Measurements from ENCODE around the gene TMEM98.
"Not testable (repeated sequence)": the region's sequence is repeated elsewhere in the genome, so short reads cannot be mapped to it uniquely, and the experiment has no call there.

Gene TMEM98, protein sequence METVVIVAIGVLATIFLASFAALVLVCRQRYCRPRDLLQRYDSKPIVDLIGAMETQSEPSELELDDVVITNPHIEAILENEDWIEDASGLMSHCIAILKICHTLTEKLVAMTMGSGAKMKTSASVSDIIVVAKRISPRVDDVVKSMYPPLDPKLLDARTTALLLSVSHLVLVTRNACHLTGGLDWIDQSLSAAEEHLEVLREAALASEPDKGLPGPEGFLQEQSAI

DNA sequence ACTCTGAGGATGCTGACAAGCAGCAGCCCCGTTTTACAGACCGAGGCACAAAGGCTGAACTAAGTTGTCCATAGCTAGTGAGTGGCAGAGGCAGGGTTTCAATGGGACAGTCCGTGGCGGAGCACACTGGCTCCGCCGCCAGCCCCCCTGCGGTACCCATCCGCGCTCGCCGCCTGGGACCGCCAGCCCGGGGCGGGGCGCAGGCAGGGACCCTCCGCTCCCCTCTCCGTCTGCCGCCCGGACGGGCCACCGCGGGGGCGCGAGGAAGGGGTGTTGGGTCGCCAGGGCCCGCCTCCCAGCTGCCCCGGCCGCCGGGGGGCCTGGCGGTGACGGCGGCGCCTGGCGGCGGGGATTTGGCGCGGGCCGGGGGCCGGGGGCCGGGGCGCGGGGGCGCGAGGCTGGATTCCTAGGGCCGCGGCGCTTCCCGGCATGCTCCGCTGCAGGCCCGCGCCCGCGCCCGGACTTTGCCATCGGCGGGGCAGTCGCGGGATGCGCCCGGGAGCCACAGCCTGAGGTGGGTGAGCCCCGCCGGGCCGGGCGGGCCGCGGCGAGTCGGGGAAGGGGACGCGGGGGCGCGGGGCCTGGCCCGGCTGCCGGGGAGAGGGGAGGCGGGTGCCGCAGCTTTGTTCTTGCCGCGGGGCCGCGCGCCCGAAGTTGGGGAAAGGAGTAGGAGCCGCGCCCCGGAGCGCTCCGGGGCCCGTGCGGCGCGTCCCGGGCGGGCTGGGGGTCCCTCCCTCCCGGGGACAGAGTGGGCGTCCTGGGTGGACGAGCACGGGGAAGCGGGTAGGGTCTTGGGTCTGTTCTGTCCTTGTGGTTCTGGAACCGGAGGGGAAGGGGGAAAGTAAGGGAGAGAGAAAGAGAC lies at the start of gene TMEM98:
TSS of gene TMEM98 (plus strand) at position 430 of the 862 bp plus-strand sequence. CDS start 3,376 bp downstream, outside the sequence.
- no peak for DNase-seq (ENCODE audit: low read depth in 3 of 3, low spot score in 1 of 3)

DNA sequence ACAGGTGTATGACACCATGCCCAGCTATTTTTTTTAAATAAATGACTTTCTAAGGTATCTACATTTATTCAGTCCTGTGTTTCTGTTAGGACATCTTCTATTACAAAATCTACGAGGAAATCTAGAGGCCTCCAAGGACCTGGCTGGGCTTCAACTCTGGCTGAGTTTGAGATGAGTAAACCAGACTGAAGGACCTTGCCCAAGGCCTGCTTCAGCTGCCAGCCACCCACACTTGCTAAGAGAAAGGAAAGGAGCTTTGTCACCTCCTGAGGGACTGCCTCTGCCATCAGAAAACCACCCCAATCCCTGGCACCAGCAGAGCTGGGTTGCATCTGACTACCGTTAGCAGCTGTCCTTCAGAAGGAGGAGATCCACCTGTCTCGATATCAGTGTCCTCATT lies 49.7 kb upstream of the TMEM98 start:
- DNase-seq (ENCODE audit: low read depth in 3 of 3, low spot score in 1 of 3) = no peak

DNA sequence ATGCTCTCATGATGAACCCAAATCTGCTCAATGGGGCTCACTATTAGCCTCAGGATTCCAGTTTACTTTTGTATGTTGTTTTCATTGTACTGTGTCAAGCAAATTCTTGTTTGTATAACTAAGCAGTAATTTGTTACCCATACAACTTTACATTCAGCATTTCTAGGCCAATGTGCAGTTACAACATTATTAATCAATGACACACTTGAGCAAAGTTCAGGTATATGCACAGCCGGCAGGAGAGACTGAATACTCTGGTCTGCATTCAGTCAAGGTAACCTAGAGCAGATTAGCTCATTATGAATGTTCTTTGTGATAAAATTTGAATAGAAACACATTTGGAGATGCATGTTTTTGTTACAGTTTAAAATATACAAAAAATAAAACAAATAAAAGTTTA lies 48.8 kb upstream of the TMEM98 start:
- no peak for DNase-seq (ENCODE audit: low read depth in 3 of 3, low spot score in 1 of 3)

DNA sequence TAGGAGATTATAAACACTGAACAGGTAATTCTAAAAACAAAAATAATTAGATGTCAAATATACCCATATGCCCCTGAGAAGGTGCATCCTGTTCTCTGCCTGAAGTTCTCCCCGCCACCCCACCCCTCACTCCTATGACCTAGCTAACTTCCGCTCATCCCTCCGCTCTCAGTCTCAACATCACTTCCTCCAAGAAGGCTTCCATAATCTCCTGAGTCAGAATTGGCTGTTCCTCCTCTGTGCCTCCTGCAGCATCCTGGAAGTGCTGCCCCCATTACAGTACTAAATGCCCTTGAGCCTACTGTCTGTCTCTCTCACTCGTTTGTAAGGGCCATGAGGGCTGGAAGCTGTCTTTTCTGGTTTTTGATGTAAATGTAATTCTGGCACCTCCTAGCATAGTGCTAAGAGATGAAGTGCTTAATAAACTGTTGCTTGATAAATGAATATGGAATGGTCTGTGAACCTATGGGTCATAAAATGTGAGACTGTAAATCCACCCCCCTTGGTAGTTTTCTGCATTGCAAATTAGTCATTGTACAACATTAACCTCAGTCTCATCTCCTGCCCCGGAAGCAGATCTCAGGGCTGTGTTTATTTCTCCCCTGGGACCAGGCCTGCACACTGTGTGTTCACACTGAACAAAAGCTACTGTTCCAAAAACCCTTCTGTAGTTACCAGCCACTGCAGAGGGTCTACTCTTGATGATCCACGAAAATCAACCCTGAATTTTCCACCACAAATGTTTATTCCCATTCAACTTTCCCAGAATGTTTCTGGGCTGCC lies 47.1 kb upstream of the TMEM98 start:
- no peak for DNase-seq (ENCODE audit: low read depth in 3 of 3, low spot score in 1 of 3)

DNA sequence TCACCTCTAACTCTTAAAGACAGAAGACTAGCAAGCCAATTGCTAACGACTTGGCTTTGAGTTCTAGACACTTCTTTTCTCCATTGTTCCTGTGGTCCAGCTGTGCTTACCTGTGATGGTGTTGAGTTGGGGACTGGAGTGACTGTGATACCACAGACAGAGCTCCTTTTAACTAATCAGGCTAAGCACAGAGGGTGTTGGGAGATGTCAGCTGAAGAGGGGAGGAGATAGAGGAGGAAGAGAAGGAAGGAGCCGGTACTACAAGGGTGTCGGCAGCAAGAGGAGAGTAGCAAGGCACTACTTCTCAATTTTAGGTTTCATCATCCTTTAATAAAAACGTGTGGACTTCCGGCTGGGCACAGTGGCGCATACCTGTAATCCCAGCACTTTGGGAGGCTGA lies 45.9 kb upstream of the TMEM98 start:
- no peak for DNase-seq (ENCODE audit: low read depth in 3 of 3, low spot score in 1 of 3)

DNA sequence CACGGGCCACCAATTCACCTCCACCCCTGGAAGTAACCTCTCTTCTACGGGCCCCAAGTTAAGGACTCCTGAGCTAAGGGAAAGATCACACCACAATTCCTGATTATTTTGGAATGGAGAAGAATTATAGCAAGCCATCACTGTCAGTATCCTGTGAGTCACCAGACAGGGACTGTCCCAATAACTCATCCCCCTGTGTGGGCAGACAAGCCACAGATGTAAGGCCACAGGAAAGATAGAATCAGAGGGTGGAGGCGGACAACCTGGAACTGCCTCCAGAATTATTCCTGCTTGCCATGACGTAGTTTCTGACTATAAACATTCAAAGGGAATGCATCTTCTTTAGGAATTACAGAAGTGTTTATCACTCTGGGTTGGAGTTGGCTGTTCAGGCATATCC lies 45.2 kb upstream of the TMEM98 start:
- DNase-seq (ENCODE audit: low read depth in 3 of 3, low spot score in 1 of 3) = no peak

DNA sequence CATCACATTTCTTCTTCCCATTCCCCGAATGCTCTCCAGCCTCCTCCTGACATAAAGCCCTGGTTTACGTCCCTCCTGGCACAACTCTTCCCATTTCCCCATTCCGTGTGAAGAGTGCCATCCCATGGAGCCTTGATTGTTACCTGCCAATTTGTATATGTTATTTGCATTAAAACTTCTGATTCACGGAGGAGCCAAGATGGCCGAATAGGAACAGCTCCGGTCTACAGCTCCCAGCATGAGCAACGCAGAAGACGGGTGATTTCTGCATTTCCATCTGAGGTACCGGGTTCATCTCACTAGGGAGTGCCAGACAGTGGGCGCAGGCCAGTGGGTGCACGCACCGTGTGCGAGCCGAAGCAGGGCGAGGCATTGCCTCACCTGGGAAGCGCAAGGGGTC lies 41.0 kb upstream of the TMEM98 start:
- DNase-seq (ENCODE audit: low read depth in 3 of 3, low spot score in 1 of 3) = not testable (repeated sequence)

DNA sequence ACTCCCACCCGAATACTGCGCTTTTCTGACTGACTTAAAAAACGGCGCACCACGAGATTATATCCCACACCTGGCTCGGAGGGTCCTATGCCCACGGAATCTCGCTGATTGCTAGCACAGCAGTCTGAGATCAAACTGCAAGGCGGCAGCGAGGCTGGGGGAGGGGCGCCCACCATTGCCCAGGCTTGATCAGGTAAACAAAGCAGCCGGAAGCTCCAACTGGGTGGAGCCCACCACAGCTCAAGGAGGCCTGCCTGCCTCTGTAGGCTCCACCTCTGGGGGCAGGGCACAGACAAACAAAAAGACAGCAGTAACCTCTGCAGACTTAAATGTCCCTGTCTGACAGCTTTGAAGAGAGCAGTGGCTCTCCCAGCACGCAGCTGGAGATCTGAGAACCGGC lies 40.5 kb upstream of the TMEM98 start:
- DNase-seq (ENCODE audit: low read depth in 3 of 3, low spot score in 1 of 3) = not testable (repeated sequence)

DNA sequence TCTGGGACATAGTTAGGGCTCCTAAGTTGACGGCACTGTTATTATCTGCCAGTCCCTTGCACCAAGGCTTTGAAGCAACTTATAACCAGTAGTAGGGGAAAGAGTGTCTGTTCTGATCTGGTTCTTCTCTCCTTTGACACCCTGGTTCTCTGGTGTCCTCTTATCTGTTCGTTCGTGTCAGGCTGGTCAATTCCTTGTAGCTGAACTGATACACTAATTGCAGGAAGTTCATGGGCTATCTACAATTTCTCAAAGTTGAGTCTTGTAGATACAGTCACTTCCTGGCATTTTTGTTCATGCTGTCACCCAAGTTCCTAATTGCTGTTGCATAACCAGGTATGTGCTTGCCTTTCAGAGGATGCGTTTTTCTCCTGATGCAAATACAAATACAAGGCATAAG lies 33.7 kb upstream of the TMEM98 start:
- DNase-seq (ENCODE audit: low read depth in 3 of 3, low spot score in 1 of 3) = no peak

DNA sequence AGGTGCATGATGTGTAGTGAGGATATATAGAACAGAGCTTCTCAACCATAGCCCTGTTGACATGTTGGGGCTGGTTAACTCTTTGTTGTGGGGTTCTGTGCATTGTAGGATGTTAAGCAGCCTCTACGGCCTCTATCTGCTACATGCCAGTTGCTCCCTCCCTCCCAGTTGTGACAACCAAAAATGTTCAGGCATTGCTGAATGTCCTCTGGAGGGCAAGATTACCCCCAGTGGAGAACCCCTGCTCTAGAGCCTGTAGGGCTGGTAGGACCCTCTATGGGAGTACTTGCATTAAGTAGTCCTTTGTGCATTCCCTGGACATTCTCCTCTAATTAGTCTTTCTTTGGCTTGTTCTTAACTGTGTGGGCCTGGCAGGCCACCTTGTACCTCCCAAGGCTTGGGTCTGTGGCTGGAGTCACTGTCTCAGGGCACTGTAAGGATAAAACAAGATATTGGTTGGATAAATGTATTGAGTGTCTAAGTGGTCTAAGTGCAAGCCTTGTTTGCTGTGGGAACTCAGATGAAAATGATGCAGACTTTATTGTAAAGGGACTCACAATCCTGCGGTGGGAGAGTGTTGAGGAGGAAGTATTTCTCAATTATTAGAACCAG lies 31.2 kb upstream of the TMEM98 start:
- DNase-seq (ENCODE audit: low read depth in 3 of 3, low spot score in 1 of 3) = no peak

DNA sequence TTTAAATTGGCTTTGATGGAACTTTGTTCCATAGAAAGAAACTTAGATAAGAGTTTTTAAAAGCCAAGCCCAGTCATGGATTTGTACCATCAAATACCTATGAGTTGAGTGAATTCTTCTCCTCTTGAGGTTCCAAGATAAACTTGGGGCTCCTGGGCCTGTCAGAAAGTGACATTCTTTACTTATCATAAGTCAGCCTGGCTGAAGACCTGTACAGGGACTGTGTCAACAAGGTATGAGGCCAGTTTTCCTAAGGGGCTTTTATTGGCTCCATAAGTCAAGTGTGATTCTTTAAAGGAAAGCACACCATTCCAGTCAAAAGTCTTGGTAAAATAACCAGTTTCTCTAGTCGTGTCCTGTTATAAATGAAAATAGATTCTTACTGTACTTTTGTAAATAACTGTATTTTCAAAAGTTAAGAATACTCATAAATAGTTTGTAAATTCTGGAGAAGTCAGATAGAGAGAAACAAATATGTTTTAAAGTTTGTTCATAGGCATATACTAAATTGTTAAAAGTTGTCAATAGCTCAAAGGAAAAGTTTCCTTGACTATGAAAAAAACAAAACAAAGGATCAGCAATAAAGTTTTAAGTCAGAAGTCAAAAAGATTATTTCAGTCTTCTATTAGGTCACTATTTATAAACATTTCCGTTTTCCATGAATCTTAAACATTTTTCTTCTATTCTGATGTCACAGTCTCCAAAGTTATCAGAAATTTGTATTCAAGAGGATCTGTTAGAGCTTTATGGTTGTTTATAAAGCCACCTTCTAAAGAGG lies 28.5 kb upstream of the TMEM98 start:
- DNase-seq (ENCODE audit: low read depth in 3 of 3, low spot score in 1 of 3) = no peak

DNA sequence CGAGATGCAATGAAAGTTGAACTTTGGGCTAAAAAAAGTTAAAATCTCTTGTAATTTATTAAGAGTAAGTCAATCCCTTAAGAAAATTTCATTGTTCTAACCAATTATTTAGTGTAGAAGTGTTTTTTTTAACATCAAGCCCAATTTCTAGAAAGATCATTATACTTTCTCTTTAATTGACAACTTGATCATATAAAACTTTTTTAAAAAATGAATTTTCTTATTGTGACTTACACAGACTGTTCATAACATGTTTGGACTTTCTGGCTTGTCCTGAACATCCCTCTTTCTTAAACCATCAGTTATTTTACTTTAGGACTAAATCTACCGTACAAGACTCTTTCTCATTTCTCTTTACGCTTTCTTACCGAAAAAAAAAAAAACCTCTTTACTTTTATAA lies 26.2 kb upstream of the TMEM98 start:
- DNase-seq (ENCODE audit: low read depth in 3 of 3, low spot score in 1 of 3) = no peak

DNA sequence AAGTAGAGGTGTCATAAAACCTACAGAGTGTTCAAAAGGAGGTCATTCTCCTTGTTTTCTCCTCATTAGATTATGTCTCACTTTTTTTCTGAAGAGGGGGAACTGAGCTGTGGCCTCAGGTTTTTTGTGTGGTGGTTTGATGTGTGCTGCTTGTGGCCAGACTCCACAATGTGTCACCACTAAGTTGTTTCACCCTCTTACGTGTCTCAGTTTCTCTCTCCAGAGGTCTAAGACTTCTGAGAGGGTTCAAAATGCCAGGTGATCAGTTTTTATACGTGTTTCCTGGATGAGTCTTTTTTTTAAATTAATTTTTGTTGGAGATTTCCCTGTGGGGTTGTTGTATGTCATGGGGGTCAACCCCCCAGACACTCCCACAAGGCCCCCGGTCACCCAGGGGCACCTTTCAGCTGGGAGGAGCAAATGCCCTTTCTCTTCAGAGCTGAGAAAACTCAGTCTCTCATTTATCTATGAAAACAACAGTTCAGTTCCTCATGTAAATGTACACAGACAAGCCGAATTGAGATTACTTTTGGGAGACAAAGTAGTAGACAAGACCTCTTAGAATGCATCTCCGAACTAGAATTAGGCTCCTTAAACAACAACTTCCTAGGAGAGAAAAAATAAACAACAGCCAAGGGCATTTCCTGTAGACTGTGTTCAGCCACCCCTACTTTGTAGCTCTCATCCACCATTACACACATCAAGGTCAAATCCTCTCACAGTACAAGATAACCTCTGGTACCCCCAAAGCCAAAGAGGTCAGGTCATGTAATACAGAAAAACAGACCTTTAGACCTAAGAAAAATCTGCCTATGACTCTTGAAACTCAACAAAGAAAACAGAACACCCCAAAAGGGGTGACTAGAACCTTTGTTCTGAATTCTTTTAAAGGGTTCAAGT lies 23.9 kb upstream of the TMEM98 start:
- DNase-seq (ENCODE audit: low read depth in 3 of 3, low spot score in 1 of 3) = no peak

DNA sequence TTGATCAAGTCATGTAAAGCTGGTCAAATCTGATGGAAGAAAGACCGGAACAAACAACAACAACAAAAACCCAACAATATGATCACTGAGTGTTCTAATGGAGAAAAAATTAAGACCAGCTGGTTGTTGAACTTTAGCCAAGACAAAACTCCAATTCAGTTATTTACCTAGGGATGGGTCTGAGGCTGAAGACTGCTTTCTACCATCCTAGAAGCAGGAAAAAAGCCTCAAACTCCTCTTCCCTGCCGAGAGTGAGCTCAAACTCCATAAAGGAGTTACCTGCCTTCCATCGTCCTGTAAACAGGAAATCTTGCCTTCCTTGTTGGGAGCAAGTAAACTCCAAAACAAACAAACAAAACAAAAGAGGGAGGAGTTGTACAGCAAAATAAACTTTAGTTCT lies 23.1 kb upstream of the TMEM98 start:
- DNase-seq (ENCODE audit: low read depth in 3 of 3, low spot score in 1 of 3) = no peak

DNA sequence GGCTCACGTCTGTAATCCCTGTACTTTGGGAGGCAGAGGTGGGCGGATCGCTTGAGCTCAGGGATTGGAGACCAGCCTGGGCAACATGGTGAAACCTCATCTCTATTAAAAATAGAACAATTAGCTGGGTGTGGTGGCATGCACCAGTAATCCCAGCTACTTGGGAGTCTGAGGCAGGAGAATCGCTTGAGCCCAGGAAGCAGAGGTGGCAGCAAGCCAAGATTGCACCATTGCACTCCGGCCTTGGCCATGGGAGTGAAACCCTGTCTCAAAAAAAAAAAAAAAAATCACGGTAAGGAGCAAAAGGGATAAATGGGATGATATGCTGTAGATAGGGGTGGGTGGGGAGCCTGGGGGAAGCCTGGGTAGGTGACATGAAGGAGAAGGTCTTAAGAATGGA lies 20.4 kb upstream of the TMEM98 start:
- DNase-seq (ENCODE audit: low read depth in 3 of 3, low spot score in 1 of 3) = no peak

DNA sequence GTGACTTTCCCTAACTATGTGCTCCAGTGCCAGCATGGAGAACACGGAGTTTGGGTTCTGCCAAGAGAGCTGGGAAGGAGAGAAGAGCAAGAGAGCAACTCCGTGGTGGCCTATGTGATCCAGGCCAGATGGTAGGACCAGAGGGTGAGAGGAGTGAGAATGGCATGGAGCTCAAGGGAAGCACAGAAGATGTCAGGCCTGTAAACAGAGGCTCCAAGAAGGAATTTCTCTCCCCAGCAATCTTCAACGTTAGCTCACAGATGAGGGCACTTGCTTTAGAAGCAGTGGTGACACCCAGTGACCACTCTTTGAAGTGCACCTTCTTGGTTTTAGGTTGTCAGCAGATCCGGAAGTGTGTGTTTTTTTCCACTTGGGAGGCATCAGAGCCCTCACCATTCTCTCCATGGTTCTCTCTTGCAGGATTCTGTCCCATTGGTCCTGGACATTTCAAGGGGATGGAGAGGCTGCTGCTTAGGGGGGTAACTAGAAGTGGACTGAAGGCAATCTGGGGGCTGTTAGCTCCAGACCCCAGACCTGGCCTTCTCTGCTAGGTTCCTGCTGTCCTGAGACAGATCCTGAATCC lies 18.1 kb upstream of the TMEM98 start:
- no peak for DNase-seq (ENCODE audit: low read depth in 3 of 3, low spot score in 1 of 3)

DNA sequence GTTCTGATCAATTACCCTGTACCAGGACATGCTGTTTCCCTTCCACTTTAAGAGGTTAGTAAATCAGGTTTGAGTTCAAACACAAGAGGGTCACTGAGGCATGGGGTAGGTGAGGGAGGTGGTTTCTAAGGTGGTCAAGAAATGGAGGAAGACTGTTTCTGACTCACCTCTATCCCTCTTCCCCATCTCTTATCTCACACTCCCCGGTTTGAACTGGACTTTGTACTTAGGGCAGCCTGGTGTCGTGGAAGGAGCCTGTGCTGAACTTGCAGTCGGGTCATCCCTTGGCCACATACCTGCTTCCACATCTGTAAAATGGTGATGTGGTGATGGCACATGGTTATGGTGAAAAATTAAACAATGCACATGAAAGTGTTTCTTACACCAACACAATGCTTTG lies 17.2 kb upstream of the TMEM98 start:
- no peak for DNase-seq (ENCODE audit: low read depth in 3 of 3, low spot score in 1 of 3)

DNA sequence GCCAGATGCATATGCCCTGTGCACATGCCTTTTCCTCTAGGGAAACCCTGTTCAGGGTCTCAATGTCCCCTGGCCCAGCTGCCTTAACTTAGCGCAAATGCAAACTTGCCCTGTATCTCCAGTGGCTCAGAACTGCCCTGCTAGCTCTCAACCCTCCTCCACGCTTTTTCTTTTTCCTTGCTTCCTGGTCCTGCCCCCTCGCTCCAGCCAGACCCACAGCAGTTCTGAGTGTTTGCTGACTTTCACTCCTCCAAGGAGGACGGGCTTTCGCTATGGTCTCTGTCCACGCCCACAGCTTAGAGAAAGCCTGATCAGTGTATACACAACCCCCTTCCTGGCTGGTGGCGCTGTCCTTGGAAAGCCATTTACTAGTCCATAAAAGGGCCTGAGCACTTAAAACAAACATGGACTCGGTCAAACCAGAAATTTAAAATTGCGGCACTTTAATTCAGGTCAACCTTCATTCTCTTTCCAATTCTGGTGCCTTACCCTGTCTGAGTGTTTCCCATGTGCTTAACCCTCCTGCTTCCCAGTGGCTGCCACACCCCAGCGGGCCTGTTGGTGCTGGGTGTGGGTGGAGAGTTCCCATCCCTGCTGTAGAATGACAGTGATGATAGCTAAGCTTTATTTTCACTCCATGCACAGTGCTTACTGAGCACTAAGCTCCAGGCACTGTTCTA lies 15.6 kb upstream of the TMEM98 start:
- no peak for DNase-seq (ENCODE audit: low read depth in 3 of 3, low spot score in 1 of 3)

DNA sequence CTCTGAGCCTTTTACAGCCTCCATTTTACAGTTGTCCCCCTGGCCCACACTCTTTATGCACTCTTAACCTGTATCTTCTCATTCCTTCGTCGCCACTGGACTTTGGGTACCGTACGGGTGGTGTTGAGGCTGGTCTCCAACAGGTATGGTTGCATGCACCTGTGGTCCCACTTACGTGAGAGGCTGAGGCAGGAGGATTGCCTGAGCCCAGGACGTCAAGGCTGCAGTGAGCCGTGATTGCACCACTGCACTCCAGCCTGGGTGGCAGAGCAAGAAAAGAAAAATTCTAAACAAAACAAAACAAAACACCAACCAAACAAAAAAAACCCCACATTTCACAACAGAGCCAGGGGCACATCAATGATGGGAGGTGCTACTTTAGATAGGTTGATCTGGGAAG lies 14.4 kb upstream of the TMEM98 start:
- DNase-seq (ENCODE audit: low read depth in 3 of 3, low spot score in 1 of 3) = no peak

Data from stimulated activated CD4-positive, alpha-beta T cell treated with anti-CD3 and anti-CD28 coated beads, TNF-alpha, amount 100 ng/mL, for 1 hour (primary cell).